GM10248 (cell line): Measurements from ENCODE around the gene MXD4.
"Not testable (repeated sequence)": the region's sequence is repeated elsewhere in the genome, so short reads cannot be mapped to it uniquely, and the experiment has no call there.

Source experiments
- CTCF ChIA-PET: fragments of 300-600 bp; sonication (Branson Sonifier 250); formaldehyde crosslinking; extraction: SDS; loops from one replicate; lab custom pipeline; 2021; ENCODE audit warnings: antibody characterized with exemption; lab: Yijun Ruan, JAX
- POLR2A ChIA-PET: fragments of 350-650 bp; sonication (Branson Sonifier 250); formaldehyde crosslinking; extraction: SDS; loops from one replicate; lab custom pipeline; 2020; ENCODE audit warnings: antibody characterized with exemption; lab: Yijun Ruan, JAX
- DNase-seq: peaks from one replicate; pipeline ENCODE4 v3.0.0; 2012; ENCODE audit errors: extremely low spot score
- TF ChIP-seq, protein P1 (sequence below): IDR thresholded peaks from 2 replicates; pipeline ENCODE4 v1.5.1; 2012; ENCODE audit warnings: mild to moderate bottlenecking, low read depth; ENCODE audit errors: extremely low read depth, missing control alignments, control extremely low read depth

MXD4 gene

DNA sequence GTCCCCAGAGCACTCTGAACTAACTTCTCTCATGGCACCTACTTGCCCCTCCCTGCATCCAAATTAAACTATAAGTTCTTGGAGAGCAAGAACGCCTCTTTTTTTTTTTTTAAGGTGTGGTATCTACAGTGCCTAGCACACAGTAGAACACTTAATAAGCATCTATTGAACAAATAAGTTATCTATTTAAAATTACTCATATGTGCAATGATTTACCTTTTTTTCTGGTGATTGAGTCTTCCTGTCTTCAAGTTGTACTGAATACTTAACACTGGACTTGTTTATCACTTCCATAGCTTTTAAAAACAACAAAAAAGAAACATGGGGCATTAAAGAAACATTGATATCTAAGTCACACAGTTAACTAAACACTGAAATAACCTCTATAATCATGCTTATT lies 49.1 kb downstream of the MXD4 start:
- ChIA-PET POLR2A (no interaction called here), CTCF (interaction anchor here (1.6 kb wide), 1 partner anchor 25 kb away, joined by 3 read pairs; no protein-coding TSS in a partner anchor)
- TF ChIP-seq, protein P1, sequence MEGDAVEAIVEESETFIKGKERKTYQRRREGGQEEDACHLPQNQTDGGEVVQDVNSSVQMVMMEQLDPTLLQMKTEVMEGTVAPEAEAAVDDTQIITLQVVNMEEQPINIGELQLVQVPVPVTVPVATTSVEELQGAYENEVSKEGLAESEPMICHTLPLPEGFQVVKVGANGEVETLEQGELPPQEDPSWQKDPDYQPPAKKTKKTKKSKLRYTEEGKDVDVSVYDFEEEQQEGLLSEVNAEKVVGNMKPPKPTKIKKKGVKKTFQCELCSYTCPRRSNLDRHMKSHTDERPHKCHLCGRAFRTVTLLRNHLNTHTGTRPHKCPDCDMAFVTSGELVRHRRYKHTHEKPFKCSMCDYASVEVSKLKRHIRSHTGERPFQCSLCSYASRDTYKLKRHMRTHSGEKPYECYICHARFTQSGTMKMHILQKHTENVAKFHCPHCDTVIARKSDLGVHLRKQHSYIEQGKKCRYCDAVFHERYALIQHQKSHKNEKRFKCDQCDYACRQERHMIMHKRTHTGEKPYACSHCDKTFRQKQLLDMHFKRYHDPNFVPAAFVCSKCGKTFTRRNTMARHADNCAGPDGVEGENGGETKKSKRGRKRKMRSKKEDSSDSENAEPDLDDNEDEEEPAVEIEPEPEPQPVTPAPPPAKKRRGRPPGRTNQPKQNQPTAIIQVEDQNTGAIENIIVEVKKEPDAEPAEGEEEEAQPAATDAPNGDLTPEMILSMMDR, result no peak
- no peak for DNase-seq

DNA sequence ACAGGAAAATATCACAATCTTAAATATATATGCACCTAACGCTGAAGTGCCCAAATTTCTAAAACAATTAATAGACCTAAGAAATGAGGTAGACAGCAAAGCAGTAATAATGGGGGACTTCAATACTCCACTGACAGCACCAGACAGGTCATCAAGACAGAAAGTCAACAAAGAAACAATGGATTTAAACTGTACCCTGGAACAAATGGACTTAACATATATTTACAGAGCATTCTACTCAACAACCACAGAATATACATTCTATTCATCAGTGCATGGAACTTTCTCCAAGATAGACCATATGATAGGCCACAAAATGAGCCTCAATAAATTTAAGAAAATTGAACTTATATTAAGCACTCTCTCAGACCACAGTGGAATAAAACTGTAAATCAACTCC lies 59.1 kb downstream of the MXD4 start:
- DNase-seq, CTCF ChIA-PET, POLR2A ChIA-PET: not testable (repeated sequence)
